DOHH2 (cell line): ENCODE data around the gene MOAP1.

ENCODE experiments used
- H3F3A ChIP-seq: fragments of 200-600 bp; sonication (generic), shearing (Covaris generic); 2 replicates; pipeline ENCODE4 v1.6.0; 2016; ENCODE audit warnings: antibody characterized with exemption, mild to moderate bottlenecking; ENCODE audit not compliant: control insufficient read depth, insufficient read depth
- H3K27ac ChIP-seq: fragments of 200-600 bp; sonication (generic); 2 replicates; pipeline ENCODE4 v1.5.1; 2014; ENCODE audit warnings: low read depth, mild to moderate bottlenecking, low read length, moderate library complexity
- H3K27me3 ChIP-seq: fragments of 200-600 bp; sonication (generic); 2 replicates; pipeline ENCODE4 v1.6.1; 2014; ENCODE audit warnings: mild to moderate bottlenecking, low read length, mixed read lengths; ENCODE audit not compliant: control insufficient read depth
- H3K36me3 ChIP-seq: fragments of 200-600 bp; sonication (generic); 2 replicates; pipeline ENCODE4 v1.6.1; 2014; ENCODE audit warnings: mild to moderate bottlenecking, low read length, moderate library complexity, mixed read lengths; ENCODE audit not compliant: control insufficient read depth
- H3K4me1 ChIP-seq: fragments of 200-600 bp; sonication (generic); 2 replicates; pipeline ENCODE4 v1.6.1; 2014; ENCODE audit warnings: mild to moderate bottlenecking, low read length, mixed read lengths; ENCODE audit not compliant: control insufficient read depth
- H3K4me2 ChIP-seq: fragments of 200-600 bp; sonication (generic); 2 replicates; pipeline ENCODE4 v1.6.0; 2014; ENCODE audit warnings: mild to moderate bottlenecking, low read length, moderate library complexity
- H3K4me3 ChIP-seq: fragments of 200-600 bp; sonication (generic); 2 replicates; pipeline ENCODE4 v1.5.1; 2014; ENCODE audit warnings: mild to moderate bottlenecking, low read length, mixed read lengths
- H3K79me2 ChIP-seq: fragments of 200-600 bp; sonication (generic); 2 replicates; pipeline ENCODE4 v1.6.1; 2014; ENCODE audit warnings: mild to moderate bottlenecking, low read length, mixed read lengths; ENCODE audit not compliant: control insufficient read depth
- H3K9me2 ChIP-seq: fragments of 200-600 bp; sonication (generic); replicated peaks from 2 replicates; pipeline ENCODE4 v1.6.1; 2014; ENCODE audit warnings: mild to moderate bottlenecking, low read length, mixed read lengths; ENCODE audit not compliant: control insufficient read depth
- H3K9me3 ChIP-seq: fragments of 200-600 bp; sonication (generic); 2 replicates; pipeline ENCODE4 v1.6.1; 2014; ENCODE audit warnings: antibody characterized with exemption, low read length, mixed read lengths; ENCODE audit not compliant: control insufficient read depth, insufficient read depth
- H4K20me1 ChIP-seq: fragments of 200-600 bp; sonication (generic); 2 replicates; pipeline ENCODE4 v1.6.0; 2014; ENCODE audit warnings: low read depth, mild to moderate bottlenecking, antibody characterized with exemption, low read length, moderate library complexity; ENCODE audit not compliant: control insufficient read depth, insufficient read depth
- EZH2phosphoT487 ChIP-seq: fragments of 200-600 bp; sonication (generic); IDR thresholded peaks from 2 replicates; pipeline ENCODE4 v1.6.1; 2017; ENCODE audit warnings: borderline replicate concordance, mild to moderate bottlenecking, antibody characterized with exemption, low read length, moderate library complexity, mixed read lengths
- TF ChIP-seq, protein P1 (sequence below): fragments of 200-600 bp; sonication (generic); IDR thresholded peaks from one replicate; pipeline ENCODE4 v1.5.1; 2014; ENCODE audit warnings: antibody characterized with exemption, mild to moderate bottlenecking, low read depth, low read length; ENCODE audit not compliant: poor library complexity, severe bottlenecking

The MOAP1 gene

DNA sequence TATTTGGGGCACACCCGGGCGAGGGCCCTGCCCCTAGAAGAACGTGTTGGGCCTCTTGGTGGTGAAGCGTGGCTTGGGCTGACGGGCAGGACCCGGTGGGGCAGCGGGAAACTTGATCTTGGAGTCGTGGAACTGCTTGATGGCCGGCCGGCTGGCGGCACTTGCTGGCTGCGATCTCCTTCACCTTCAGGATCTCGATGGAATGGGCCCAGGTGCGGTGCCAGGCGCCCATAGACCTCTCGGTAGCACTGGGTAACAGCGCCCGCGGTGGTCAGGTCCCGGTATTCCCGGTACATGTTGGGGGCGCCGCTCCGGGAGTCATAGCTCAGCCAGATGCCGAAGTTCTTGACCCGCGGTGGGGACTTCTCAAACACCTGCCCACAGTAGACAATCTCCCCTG lies 38.9 kb upstream of the MOAP1 start:
- peaks cover 85% of the 10 kb centered on the region for H3K36me3 ChIP-seq
- H3K9me2 ChIP-seq = no peaks in the 10 kb centered on the region
- no peak overlapping the region for H3K27ac ChIP-seq
- no peaks in the 10 kb centered on the region for H4K20me1 ChIP-seq
- no peaks in the 10 kb centered on the region for H3K27me3 ChIP-seq
- H3K79me2 ChIP-seq = no peaks in the 10 kb centered on the region
- TF ChIP-seq, protein P1, sequence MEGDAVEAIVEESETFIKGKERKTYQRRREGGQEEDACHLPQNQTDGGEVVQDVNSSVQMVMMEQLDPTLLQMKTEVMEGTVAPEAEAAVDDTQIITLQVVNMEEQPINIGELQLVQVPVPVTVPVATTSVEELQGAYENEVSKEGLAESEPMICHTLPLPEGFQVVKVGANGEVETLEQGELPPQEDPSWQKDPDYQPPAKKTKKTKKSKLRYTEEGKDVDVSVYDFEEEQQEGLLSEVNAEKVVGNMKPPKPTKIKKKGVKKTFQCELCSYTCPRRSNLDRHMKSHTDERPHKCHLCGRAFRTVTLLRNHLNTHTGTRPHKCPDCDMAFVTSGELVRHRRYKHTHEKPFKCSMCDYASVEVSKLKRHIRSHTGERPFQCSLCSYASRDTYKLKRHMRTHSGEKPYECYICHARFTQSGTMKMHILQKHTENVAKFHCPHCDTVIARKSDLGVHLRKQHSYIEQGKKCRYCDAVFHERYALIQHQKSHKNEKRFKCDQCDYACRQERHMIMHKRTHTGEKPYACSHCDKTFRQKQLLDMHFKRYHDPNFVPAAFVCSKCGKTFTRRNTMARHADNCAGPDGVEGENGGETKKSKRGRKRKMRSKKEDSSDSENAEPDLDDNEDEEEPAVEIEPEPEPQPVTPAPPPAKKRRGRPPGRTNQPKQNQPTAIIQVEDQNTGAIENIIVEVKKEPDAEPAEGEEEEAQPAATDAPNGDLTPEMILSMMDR = no peak
- no peak for TF ChIP-seq EZH2phosphoT487
- peaks cover 10% of the 10 kb centered on the region for H3F3A ChIP-seq
- H3K4me2 ChIP-seq = no peak overlapping the region
- peaks cover 28% of the 10 kb centered on the region for H3K4me1 ChIP-seq
- no peaks in the 10 kb centered on the region for H3K9me3 ChIP-seq
- H3K4me3 ChIP-seq = no peak overlapping the region

DNA sequence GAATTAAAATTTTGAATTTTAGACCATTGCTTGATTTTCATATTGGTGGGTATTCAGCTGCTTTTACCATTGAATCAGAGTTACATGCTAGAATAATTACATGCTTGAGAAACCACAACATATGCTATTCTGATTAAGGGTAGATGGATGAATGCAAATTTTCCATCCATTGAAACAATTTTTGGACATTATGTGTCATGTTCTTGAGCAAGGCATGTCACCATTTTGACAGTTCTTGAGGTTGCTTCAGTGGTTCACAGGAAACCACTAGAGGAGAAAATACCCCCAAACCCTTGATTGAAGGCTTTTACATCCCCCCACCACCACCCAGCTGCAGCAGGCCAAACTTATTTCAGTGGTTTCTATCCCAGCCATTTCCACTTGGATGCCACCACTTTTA lies 35.8 kb upstream of the MOAP1 start:
- H3K79me2 ChIP-seq = no peaks in the 10 kb centered on the region
- no peaks in the 10 kb centered on the region for H3K27me3 ChIP-seq
- TF ChIP-seq, protein P1 = no peak
- TF ChIP-seq EZH2phosphoT487 = no peak
- H3K4me1 ChIP-seq = peaks cover 29% of the 10 kb centered on the region
- peaks cover 10% of the 10 kb centered on the region for H3F3A ChIP-seq
- no peaks in the 10 kb centered on the region for H3K9me3 ChIP-seq
- no peaks in the 10 kb centered on the region for H4K20me1 ChIP-seq
- no peaks in the 10 kb centered on the region for H3K9me2 ChIP-seq
- peak overlapping the region; percentile 81 for H3K27ac ChIP-seq
- H3K36me3 ChIP-seq = peaks cover 81% of the 10 kb centered on the region
- peak overlapping the region; percentile 47 for H3K4me2 ChIP-seq
- H3K4me3 ChIP-seq = no peak overlapping the region

GRCh38 chr14:93219103-93219726 lies 34.5 kb upstream of the MOAP1 start:
- peak overlapping the region; percentile 47 for H3K4me2 ChIP-seq
- no peak for TF ChIP-seq EZH2phosphoT487
- TF ChIP-seq, protein P1 = peak; percentile 79
- no peak overlapping the region for H3K4me3 ChIP-seq

More at GRCh38 chr14:93219103-93219726, 34.5 kb upstream of the MOAP1 start:
- peaks cover 29% of the 10 kb centered on the region for H3K4me1 ChIP-seq
- H3K79me2 ChIP-seq = no peaks in the 10 kb centered on the region
- H3K9me3 ChIP-seq = no peaks in the 10 kb centered on the region
- peak overlapping the region; percentile 81 for H3K27ac ChIP-seq
- H3F3A ChIP-seq = peaks cover 14% of the 10 kb centered on the region
- H3K36me3 ChIP-seq = peaks cover 83% of the 10 kb centered on the region
- H4K20me1 ChIP-seq = no peaks in the 10 kb centered on the region
- H3K9me2 ChIP-seq = no peaks in the 10 kb centered on the region
- no peaks in the 10 kb centered on the region for H3K27me3 ChIP-seq
